NCI-H526 treated with DMSO at 0.1 percent for 48 hours (cell line): Measurements from ENCODE around the gene TACR2.

Source experiments
- DNase-seq: peaks from one replicate; lab custom pipeline; 2025; lab: John Stamatoyannopoulos, UW

The TACR2 gene

DNA sequence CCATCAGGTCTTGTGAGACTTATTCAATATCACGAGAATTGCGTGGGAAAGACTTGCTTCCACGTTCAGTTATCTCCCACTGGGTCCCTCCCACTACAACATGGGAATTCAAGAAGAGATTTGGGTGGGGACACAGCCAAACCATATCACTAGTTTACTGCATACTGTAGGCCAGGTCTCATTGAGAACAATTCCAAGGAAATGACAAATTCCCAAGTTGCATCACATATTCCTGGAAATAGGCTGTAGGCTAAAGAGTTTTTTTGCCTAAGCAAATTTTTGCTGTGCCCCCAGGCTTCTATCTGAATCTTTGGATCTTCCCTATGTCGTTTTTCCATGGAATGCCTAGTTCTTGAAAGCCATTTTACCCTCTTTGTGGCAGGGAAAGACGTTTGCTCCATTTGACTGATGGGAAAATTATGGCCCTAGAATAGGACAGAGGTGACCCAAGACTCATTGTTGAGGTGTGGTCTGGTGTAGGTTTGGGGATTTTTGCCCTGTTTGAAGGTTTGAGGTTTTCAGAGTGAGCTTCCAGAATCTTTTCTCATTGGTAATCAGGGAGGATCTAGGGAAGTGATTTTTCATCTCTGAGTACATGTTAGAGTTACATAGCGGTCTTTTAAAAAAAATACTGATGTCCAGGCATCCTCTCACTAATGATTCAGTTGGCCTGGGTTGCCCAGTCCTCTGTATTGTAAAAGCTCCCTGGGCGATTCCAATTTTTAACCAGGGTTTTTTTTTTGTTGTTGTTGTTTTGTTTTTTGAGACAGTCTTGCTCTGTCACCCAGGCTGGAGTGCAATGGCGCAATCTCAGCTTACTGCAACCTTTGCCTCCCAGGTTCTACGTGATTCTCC lies 44.4 kb downstream of the TACR2 start:
- no peak for DNase-seq

DNA sequence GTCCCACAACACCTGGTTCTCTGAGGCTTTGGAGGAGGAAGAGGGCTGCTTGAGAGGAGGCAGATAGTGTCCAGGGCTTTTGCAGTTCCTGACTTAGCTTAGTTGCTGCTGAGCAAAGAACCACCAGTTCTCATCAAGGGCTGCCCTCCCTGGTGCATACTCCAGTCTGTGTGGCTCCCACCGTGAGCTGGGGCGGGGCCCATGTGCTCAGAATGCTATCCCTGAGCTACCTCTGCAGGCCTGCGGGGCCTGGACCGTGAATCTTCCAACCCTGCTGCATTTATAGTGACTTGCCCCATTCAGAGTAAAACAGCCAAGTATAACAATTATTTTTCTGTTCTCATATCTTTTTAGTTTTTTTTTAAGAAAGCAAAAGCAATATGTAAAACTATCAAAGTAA lies 49.2 kb downstream of the TACR2 start:
- DNase-seq = no peak

DNA sequence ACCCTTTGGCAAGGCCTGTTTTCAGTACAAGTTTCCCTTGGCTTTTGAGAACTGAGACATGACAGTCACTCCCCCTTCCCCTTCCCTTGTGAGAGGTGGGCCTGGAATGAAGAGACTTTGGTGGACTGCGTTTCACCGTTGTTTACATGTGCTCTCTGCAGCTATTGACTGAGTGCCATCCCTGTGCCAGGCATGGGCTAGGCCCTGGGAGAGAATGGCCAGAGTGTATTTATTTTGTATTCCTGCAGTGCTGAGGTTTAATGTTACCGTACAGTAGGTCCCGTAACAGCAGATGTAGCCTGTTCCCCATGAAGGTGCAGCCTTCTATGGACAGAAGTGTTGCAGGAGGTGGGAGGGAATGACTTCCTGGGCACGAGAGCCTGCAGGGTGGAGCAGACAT lies 50.0 kb downstream of the TACR2 start:
- DNase-seq = no peak

DNA sequence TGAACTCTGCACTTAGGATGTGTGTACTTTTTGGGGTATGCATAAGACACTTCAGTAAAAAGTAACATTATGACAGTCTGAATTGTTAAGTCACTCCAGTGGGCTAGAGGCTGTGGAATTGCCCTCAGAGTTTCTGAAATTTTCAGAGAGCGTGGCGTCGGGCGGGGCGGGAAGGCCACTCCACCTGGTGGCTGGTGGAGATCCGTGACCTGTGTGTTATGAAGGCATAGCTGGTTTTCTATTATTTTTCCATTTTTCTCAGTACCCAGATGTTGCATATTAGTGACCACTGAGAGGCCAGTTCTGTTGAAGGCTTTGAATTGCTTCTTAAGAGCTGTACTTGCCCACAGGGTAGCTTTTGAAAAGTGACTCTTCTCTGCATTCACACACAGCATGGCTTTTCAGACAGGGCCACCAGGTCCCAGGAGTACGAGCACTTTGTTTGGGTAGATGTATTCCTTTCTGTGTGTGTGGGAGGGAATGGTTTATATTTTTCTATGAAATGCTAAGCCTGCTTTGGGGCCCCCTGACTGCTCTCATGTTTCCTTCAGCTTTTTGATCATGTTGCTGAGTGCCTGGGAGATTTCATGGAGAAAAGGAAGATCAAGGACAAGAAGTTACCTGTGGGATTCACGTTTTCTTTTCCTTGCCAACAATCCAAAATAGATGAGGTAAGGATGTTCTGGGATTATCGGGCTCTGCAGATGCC lies 52.3 kb downstream of the TACR2 start:
- DNase-seq = no peak

DNA sequence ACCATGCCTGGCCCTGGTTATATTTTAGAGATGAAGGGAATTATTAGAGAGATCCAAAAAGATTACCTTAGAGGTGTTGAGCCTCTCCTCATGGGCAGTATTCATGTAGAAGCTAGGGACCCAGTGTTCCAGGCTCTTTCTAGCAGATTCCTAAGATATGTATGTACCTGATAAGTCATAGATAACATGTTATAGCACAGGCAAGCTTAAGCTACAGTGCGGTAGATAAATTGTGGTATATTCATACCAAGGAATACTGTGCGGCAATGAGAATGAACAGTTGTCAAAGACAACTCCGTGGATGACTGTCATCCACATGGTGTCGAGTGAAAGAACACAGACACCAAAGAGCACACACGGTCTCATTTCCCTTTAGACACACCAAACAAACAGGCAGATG lies 53.1 kb downstream of the TACR2 start:
- DNase-seq = no peak

DNA sequence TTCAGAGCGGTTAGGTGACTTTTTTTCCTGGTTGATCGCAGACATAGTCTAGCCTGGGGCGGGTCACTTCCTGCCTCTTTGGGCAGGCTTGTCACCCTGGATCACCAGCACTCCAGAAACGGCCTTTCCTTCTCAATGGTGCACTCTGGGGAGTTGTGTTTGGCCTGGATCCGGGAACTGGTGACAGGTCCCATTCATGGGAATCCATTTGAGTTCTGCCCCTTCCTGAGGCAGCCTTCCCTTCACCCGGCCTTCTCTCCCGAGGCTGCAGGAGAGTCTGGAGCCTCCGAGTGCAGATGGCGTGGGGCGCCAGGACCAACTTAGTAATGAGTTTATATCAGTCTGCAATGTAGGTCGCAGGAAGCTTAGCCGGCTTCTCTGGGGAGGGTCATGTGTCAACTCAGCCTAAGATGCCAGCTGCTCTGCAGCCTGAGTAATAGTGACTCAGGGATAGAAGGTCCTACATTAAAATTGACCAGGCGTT lies 54.2 kb downstream of the TACR2 start:
- no peak for DNase-seq

DNA sequence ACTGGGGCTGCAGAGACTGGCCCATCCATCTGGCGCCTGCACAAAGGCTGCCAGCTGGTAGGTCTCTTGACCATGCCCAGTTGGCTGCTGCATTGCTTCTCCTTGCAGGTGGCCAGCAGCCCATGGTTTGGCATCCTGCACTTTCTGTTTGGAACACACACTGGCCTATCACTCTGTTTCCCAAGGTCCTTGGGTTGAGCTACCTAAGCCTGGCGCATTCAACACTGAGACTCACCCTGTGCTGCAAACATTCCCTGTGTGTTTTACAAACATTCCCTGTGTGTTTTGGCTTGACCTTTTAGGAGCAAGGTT lies 55.5 kb downstream of the TACR2 start:
- DNase-seq = no peak

DNA sequence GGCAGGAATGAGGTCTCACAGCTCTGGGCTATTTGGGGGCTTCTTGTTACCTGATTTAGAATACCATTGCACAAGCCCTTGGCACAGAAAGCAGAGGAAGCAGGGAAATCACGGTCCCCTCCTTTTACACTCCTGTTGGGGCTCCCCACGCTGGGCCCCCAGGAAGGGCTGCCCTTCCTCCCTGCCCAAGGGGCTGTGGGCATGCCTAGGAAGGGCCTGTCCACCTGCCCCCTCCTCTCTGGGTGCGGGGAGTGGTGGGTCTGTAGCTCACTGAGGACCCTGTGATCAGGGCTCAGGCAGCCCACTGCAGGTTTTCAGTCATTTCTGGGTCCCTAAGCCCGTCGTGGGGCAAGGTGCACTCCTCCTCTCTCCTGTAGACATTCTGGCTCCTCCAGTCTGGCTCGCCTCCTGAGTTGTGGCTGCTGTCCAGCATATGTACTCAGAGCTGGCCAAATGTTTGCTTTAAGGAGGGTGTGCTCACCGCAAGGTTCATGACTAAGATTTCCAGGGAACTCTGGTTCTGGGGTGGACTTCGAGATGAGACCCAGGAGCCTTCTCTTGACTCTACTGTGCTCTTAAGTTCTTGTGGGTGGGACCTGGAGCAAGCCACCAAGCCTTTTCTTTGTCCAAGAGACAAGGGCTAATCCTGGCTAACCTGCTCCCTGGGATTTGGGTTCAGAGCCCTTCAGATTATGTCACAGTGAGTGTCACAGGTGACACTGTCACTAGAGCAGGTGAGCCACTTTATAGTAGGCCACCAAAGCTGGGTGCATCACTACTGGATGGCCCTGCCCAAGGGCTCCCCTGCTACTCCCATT lies 56.0 kb downstream of the TACR2 start:
- DNase-seq = no peak

DNA sequence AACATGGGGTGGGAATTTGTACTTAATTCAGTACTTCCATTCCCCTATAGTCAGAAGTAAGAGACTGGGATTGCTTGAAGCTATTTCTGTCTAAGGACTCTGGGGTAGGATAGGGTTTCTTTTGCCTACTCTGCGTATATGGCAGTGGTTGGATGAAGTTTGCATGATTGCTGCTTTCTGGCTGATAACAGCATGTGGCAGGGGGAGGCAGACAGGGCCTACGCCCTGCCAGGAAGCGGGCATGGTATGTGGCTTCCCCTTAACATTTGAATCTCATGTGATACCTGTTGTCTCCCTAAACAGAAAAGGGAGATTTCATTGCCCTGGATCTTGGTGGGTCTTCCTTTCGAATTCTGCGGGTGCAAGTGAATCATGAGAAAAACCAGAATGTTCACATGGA lies 57.1 kb downstream of the TACR2 start:
- DNase-seq = no peak

DNA sequence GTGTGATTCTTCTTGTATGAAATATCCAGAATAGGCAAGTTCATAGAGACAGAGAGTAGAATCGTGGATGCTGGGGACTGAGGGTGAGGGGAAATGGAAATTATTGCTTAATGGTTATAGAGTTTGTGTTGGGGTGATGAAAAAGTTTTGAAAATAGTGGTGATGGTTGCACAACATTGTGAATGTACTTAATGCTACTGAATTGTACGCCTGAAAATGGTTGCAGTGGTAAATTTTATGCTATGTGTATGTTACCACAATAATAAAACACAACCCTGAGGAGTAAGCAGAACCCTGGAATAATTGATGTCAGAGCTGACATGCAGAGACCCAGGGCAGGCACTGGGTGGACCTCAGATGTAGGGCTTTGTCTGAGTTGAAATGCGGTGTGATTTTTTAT lies 57.6 kb downstream of the TACR2 start:
- DNase-seq = no peak

DNA sequence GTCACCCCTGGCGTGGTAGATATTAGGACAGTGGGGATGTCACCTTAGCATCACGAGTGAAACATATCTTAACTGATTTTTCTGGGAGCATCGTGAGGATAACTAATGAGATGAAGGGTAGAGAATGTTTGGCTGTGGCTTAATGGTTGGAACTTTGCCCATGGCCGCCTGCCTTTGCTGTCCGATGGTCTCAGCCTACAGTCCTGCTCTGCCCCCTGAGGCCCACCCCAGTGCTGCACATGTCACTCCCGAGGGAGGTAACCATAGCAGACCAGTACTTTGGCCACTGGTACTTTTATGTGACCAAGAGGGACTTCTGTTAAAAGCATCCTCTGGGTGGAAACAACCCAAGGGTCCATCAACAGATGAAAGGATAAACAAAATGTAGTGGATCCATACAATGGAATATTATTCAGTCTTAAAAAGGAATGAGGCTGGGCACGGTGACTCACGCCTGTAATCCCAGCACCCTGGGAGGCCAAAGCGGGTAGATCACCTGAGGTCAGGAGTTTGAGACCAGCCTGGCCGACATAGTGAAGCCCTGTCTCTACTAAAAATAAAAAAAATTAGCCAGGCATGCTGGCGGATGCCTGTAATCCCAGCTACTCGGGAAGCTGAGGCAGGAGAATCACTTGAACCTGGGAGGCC lies 58.4 kb downstream of the TACR2 start:
- DNase-seq = no peak

DNA sequence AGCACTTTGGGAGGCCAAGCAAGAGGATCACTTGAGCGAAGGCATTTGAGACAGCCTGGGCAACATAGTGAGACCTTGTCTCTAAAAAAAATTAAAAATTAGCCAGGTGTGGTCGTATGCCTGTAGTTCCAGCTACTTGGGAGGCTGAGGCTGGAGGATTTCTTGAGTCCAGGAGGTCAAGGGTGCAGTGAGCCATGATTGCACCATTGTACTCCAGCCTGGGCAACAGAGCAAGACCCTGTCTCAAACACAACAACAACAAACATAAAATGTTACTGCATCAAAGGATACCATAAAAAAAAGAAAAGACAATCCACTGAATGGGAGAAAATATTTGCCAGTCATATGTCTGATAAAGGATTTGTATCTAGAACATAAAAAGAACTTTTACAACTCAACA lies 60.5 kb downstream of the TACR2 start:
- DNase-seq = no peak

DNA sequence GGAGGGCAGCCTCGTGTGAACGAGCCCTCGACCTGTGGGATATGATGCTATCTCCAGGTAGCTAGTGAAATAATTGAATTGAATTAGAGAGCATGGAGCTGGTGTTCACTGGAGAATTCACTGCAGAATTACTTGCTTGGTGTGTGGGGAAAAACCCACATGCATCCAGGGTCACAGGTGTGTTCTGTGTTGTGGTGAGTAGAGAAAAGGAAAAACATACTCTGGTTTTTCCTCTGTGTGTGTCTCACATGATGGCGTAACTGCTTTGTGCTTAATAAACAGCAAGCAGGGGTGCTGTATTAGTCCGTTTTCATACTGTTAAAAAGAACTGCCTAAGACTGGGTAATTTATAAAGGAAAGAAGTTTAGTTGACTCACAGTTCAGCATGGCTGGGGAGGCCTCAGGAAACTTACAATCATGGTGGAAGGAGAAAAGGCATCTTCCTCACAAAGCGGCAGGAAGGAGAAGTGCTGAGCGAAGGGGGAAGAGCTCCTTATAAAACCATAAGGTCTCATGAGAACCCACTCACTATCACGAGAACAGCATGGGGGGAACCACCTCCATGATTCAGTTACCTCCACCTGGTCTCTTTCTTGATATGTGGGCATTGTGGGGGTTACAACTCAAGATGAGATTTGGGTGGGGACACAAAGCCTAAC lies 62.6 kb downstream of the TACR2 start:
- DNase-seq = no peak
